CD14-positive monocyte (primary cell): Measurements from ENCODE around the gene CELF4. TPM values are rescaled to one million over a fixed set of nuclear protein-coding genes. Genes with fewer than 3 reads are reported as not detected.

Source experiments
- DNase-seq, 3 donors: peaks; one replicate each; pipeline ENCODE4 v3.0.0-alpha.2; 2011 to 2022
- H2AFZ ChIP-seq: 2 replicates; pipeline ENCODE4 v1.6.0; 2012; ENCODE audit warnings: mild to moderate bottlenecking, low read depth, low read length, inconsistent platforms; ENCODE audit not compliant: insufficient read depth, poor library complexity, severe bottlenecking
- H3K27ac ChIP-seq, 2 donors: 1 replicate in 1 of 2; 2 replicates in 1 of 2; pipeline ENCODE4 v1.5.1; 2012 to 2013; ENCODE audit warnings: low read length in 2 of 2, control low read depth in 1 of 2, inconsistent platforms in 1 of 2, low read depth in 1 of 2, mild to moderate bottlenecking in 1 of 2
- H3K27me3 ChIP-seq, 2 donors: one replicate each; pipeline versions ENCODE4 v1.6.0 to v1.6.1; 2011 to 2013; ENCODE audit warnings: low read length in 2 of 2; ENCODE audit not compliant: control insufficient read depth in 2 of 2, insufficient read depth in 2 of 2
- H3K36me3 ChIP-seq, 2 donors: replicated peaks in 1 of 2; 1 replicate in 1 of 2; 2 replicates in 1 of 2; pipeline versions ENCODE4 v1.5.1 to v1.6.1; 2012 to 2013; ENCODE audit warnings: low read length in 2 of 2, control low read depth in 1 of 2, inconsistent platforms in 1 of 2, mild to moderate bottlenecking in 1 of 2; ENCODE audit not compliant: insufficient read depth in 2 of 2, control insufficient read depth in 1 of 2
- H3K4me1 ChIP-seq, 2 donors: 1 replicate in 1 of 2; 2 replicates in 1 of 2; pipeline versions ENCODE4 v1.5.1 to v1.6.1; 2012 to 2013; ENCODE audit warnings: low read length in 2 of 2, control low read depth in 1 of 2, inconsistent platforms in 1 of 2, mild to moderate bottlenecking in 1 of 2, moderate library complexity in 1 of 2; ENCODE audit not compliant: insufficient read depth in 2 of 2, control insufficient read depth in 1 of 2
- H3K4me2 ChIP-seq: replicated peaks from 2 replicates; pipeline ENCODE3; 2012; ENCODE audit warnings: low read length, moderate library complexity, mild to moderate bottlenecking; ENCODE audit not compliant: poor library complexity, severe bottlenecking; ENCODE audit errors: extremely low read depth
- H3K4me3 ChIP-seq, 3 experiments: fragments of 200-600 bp in 1 of 3; sonication (generic) in 1 of 3; replicated peaks in 1 of 3; 1 replicate in 2 of 3; 2 replicates in 1 of 3; pipeline ENCODE4 v1.5.1; 2011 to 2013; ENCODE audit warnings: low read length in 3 of 3, mild to moderate bottlenecking in 3 of 3, control low read depth in 2 of 3, low read depth in 2 of 3, inconsistent platforms in 1 of 3, moderate library complexity in 1 of 3
- H3K79me2 ChIP-seq: 2 replicates; pipeline ENCODE4 v1.6.0; 2012; ENCODE audit warnings: mild to moderate bottlenecking, control low read depth, inconsistent platforms, low read length, moderate library complexity; ENCODE audit not compliant: insufficient read depth
- H3K9ac ChIP-seq: 2 replicates; pipeline ENCODE4 v1.6.0; 2017; ENCODE audit warnings: low read length, mild to moderate bottlenecking; ENCODE audit not compliant: insufficient read depth, poor library complexity, severe bottlenecking
- H3K9me3 ChIP-seq, 2 donors: replicated peaks in 1 of 2; 1 replicate in 1 of 2; 2 replicates in 1 of 2; pipeline versions ENCODE4 v1.5.1 to v1.6.1; 2012 to 2013; ENCODE audit warnings: low read length in 2 of 2, control low read depth in 1 of 2; ENCODE audit not compliant: control insufficient read depth in 1 of 2, insufficient read depth in 1 of 2
- H4K20me1 ChIP-seq: 2 replicates; pipeline ENCODE4 v1.6.0; 2012; ENCODE audit warnings: mild to moderate bottlenecking, low read length, control low read depth, moderate library complexity; ENCODE audit not compliant: insufficient read depth
- H3K27ac Mint-ChIP-seq, 7 donors: one replicate each; pipeline ENCODE4 v1.8.0; 2020; ENCODE audit warnings: mild to moderate bottlenecking in 7 of 7, mixed read lengths in 7 of 7, moderate library complexity in 6 of 7, inconsistent platforms in 2 of 7
- H3K27me3 Mint-ChIP-seq, 3 donors: one replicate each; pipeline ENCODE4 v1.8.0; 2021 to 2022; ENCODE audit warnings: low read depth in 3 of 3, mild to moderate bottlenecking in 3 of 3, mixed read lengths in 3 of 3, moderate library complexity in 3 of 3, inconsistent platforms in 1 of 3
- H3K36me3 Mint-ChIP-seq, 2 donors: one replicate each; pipeline ENCODE4 v1.8.0; 2020; ENCODE audit warnings: mixed read lengths in 2 of 2, inconsistent platforms in 1 of 2, mild to moderate bottlenecking in 1 of 2
- H3K4me1 Mint-ChIP-seq: one replicate; pipeline ENCODE4 v1.8.0; 2020; ENCODE audit warnings: mild to moderate bottlenecking, mixed read lengths
- H3K4me3 Mint-ChIP-seq, 2 donors: one replicate each; pipeline ENCODE4 v1.8.0; 2020; ENCODE audit warnings: mild to moderate bottlenecking in 2 of 2, mixed read lengths in 2 of 2, moderate library complexity in 1 of 2
- H3K9me3 Mint-ChIP-seq, 7 donors: one replicate each; pipeline ENCODE4 v1.8.0; 2020 to 2022; ENCODE audit warnings: mixed read lengths in 7 of 7, mild to moderate bottlenecking in 6 of 7, moderate library complexity in 6 of 7, inconsistent platforms in 2 of 7
- CTCF ChIP-seq: fragments of 200-600 bp; IDR thresholded peaks from one replicate; pipeline ENCODE4 v1.8.0; 2022; ENCODE audit warnings: antibody characterized with exemption, mild to moderate bottlenecking
- WGBS: methylation state at CpG from one replicate; pipeline ENCODE4 v1.1.5; 2013; ENCODE audit warnings: missing lambda C conversion rate; ENCODE audit not compliant: insufficient coverage; 5-methylcytosine and 5-hydroxymethylcytosine counted together
- intact Hi-C, 2 donors: fragments of 100-400 bp; cut with micrococcal nuclease; formaldehyde crosslinking; loops; one replicate each; pipeline versions ENCODE4 v1.15.0 to v1.15.1; 2023
- polyA plus RNA-seq, 3 donors: library from polyadenylated mRNA; depleted of rRNA in 1 of 3; unstranded in 2 of 3; stranded (reverse) in 1 of 3; fragments of 300-500 nt in 2 of 3; fragments of >200 nt in 1 of 3; fragmentation: Illumina TruSeq in 2 of 3; gene quantifications; 1 replicate in 2 of 3; 2 replicates in 1 of 3; pipeline ENCODE4 v1.2.3, GENCODE V29; 2012 to 2021

Gene CELF4
- polyA plus RNA-seq, 3 donors: not detected

- Histone ChIP-seq H4K20me1 (no peaks in the 10 kb centered on the region), H3K9ac (no peak overlapping the region), H3K27me3 (no peaks in the 10 kb centered on the region), H3K27ac (no peak overlapping the region), H3K4me2 (no peak overlapping the region), H3K4me3 (no peak overlapping the region), H2AFZ (no peak overlapping the region), H3K36me3 (no peaks in the 10 kb centered on the region), H3K9me3 (no peaks in the 10 kb centered on the region), H3K79me2 (no peaks in the 10 kb centered on the region), H3K4me1 (no peaks in the 10 kb centered on the region)
- Mint-ChIP-seq H3K4me3 (no peak overlapping the region), H3K36me3 (no peaks in the 10 kb centered on the region), H3K9me3 (no peaks in the 10 kb centered on the region), H3K27me3 (peaks cover 3 to 7% (median 5%) of the 10 kb centered on the region in 3 donors), H3K4me1 (no peaks in the 10 kb centered on the region), H3K27ac (peak overlapping the region in 1 of 7 donors; percentile 15)
- 86% methylated on average over 19 of the region's 23 CpGs for WGBS
- TF ChIP-seq CTCF: no peak
- DNase-seq: no peak
- intact Hi-C loops: no loop called here
These were observed 230.8 kb downstream of the CELF4 start for GRCh38 chr18:37334631-37335408.

- intact Hi-C loops: no loop called here
- Histone ChIP-seq H3K9me3 (no peaks in the 10 kb centered on the region), H3K27me3 (no peaks in the 10 kb centered on the region), H3K79me2 (no peaks in the 10 kb centered on the region), H3K9ac (no peak overlapping the region), H3K4me1 (no peaks in the 10 kb centered on the region), H3K36me3 (no peaks in the 10 kb centered on the region), H3K27ac (no peak overlapping the region), H4K20me1 (no peaks in the 10 kb centered on the region), H3K4me3 (no peak overlapping the region), H2AFZ (no peak overlapping the region), H3K4me2 (no peak overlapping the region)
- no peak for DNase-seq
- TF ChIP-seq CTCF: no peak
- Mint-ChIP-seq H3K9me3 (no peaks in the 10 kb centered on the region), H3K27ac (peak overlapping the region in 1 of 7 donors; percentile 42), H3K36me3 (no peaks in the 10 kb centered on the region), H3K4me1 (no peaks in the 10 kb centered on the region), H3K27me3 (peaks cover 3 to 9% (median 6%) of the 10 kb centered on the region in 3 donors), H3K4me3 (no peak overlapping the region)
- 93% methylated on average over 11 of the region's 17 CpGs for WGBS
These were observed 232.8 kb downstream of the CELF4 start for GRCh38 chr18:37332628-37333420.
